Nephron (organoid): ENCODE measurements around the gene FAM120B.

ENCODE experiments used
- H3K27ac Mint-ChIP-seq, 3 experiments: 2 replicates each; pipeline ENCODE4 v1.8.0; 2020; ENCODE audit warnings: mixed read lengths in 3 of 3, mild to moderate bottlenecking in 2 of 3, moderate library complexity in 1 of 3
- H3K27me3 Mint-ChIP-seq: 2 replicates; pipeline ENCODE4 v1.8.0; 2021; ENCODE audit warnings: low read depth, mild to moderate bottlenecking, moderate library complexity, mixed read lengths
- H3K36me3 Mint-ChIP-seq: 2 replicates; pipeline ENCODE4 v1.8.0; 2020; ENCODE audit warnings: low read depth, mixed read lengths
- H3K4me1 Mint-ChIP-seq: 2 replicates; pipeline ENCODE4 v1.8.0; 2020; ENCODE audit warnings: mixed read lengths
- H3K4me3 Mint-ChIP-seq, 3 experiments: 2 replicates each; pipeline ENCODE4 v1.8.0; 2020; ENCODE audit warnings: mild to moderate bottlenecking in 3 of 3, mixed read lengths in 3 of 3, moderate library complexity in 2 of 3
- H3K9me3 Mint-ChIP-seq: 2 replicates; pipeline ENCODE4 v1.8.0; 2020; ENCODE audit warnings: mixed read lengths
- TF ChIP-seq, protein P1 (sequence below), 3 experiments: fragments of 200-600 bp; sonication (generic); IDR thresholded peaks; one replicate each; pipeline ENCODE4 v1.5.0; 2021; ENCODE audit warnings: antibody characterized with exemption in 3 of 3; ENCODE audit not compliant: unreplicated experiment in 3 of 3

The FAM120B gene

DNA sequence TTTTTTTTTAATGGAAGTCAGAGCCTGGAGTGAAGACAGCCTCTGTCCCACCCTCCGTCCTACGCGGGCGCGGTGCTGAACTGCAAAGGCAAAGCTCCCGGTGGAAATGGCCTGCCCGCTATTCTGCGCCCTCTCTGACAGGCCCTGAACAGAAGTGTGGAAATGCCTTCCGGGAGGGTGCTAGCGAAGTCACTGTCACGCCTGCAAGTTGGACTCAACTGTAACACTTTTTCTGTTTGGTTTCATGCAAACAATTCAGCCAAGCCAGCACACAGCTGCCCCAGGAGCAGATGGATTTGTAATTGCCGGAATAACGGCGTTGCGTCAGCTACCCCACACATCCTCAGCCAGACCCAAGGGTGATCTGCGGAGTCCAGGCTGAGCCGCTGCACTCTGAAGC is 138.9 kb downstream of the FAM120B start:
- TF ChIP-seq, protein P1, sequence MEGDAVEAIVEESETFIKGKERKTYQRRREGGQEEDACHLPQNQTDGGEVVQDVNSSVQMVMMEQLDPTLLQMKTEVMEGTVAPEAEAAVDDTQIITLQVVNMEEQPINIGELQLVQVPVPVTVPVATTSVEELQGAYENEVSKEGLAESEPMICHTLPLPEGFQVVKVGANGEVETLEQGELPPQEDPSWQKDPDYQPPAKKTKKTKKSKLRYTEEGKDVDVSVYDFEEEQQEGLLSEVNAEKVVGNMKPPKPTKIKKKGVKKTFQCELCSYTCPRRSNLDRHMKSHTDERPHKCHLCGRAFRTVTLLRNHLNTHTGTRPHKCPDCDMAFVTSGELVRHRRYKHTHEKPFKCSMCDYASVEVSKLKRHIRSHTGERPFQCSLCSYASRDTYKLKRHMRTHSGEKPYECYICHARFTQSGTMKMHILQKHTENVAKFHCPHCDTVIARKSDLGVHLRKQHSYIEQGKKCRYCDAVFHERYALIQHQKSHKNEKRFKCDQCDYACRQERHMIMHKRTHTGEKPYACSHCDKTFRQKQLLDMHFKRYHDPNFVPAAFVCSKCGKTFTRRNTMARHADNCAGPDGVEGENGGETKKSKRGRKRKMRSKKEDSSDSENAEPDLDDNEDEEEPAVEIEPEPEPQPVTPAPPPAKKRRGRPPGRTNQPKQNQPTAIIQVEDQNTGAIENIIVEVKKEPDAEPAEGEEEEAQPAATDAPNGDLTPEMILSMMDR (IDR thresholded peaks at IDR 0.05; ENCODE audit: unreplicated experiment in 3 of 3) = no peak
- Mint-ChIP-seq H3K27ac (no peak overlapping the region), H3K4me1 (peaks cover 21% of the 10 kb centered on the region), H3K36me3 (no peaks in the 10 kb centered on the region), H3K27me3 (peaks cover 25% of the 10 kb centered on the region), H3K9me3 (no peaks in the 10 kb centered on the region), H3K4me3 (no peak overlapping the region)

DNA sequence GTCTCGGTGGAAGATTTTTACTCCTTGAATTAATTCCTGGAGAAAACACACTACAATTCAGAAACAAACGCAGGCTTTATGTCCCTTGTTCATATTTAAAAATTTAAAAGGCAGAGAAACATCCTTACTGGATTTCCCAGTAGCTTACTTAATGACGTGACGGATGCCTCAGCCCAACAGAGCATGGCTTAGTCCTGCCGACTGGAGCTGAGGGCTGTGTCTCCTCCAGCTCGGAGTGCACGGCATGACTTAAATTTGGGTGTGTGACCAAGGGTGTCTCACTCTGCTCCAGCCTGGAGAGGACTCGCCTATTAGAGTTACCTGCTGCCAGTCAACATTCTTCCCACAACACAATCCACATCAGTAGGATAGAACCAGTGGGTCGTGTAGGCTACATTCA is 139.4 kb downstream of the FAM120B start:
- no peak overlapping the region for H3K4me3 Mint-ChIP-seq
- no peaks in the 10 kb centered on the region for H3K9me3 Mint-ChIP-seq
- H3K4me1 Mint-ChIP-seq = peaks cover 23% of the 10 kb centered on the region
- H3K27me3 Mint-ChIP-seq = peaks cover 25% of the 10 kb centered on the region
- TF ChIP-seq, protein P1 (IDR thresholded peaks at IDR 0.05; ENCODE audit: unreplicated experiment in 3 of 3) = no peak
- H3K36me3 Mint-ChIP-seq = no peaks in the 10 kb centered on the region
- no peak overlapping the region for H3K27ac Mint-ChIP-seq

DNA sequence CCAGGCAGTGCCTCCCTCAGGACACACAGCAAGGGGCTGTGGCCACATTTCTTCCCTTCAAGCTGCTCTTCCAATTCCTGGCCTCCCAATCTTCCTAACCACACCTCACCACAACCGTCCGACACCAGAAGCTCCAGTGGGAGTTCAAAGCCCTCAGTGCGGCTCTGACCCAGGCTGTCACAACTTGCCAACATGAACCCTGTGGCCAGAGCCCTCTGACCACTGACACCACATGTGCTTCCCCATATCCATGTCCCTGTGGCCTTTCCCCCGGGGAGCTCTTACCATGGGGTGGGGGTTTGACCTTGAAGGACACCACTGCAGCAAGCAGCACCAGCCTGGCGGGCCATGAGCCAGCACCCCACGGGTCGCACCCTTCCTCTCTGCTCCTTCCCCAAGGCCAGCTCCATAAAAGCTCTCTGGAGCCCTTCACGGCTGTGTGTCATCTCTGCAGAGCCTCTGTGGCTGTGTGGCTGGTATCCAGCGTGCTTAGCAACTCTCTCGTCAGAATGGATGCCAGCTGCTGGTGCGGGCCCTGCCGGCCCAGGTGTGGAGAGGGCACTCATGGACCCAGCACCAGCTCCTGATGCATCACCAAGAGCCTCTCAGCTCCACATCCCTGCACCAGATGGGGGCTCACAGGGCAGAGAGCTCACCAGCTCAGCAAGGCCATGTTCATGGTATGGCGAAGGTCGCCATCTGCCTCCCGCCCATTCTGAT is 140.4 kb downstream of the FAM120B start:
- Mint-ChIP-seq H3K36me3 (no peaks in the 10 kb centered on the region), H3K4me1 (peaks cover 25% of the 10 kb centered on the region), H3K9me3 (no peaks in the 10 kb centered on the region), H3K27ac (no peak overlapping the region), H3K27me3 (peaks cover 25% of the 10 kb centered on the region), H3K4me3 (no peak overlapping the region)
- TF ChIP-seq, protein P1 (IDR thresholded peaks at IDR 0.05; ENCODE audit: unreplicated experiment in 3 of 3) = no peak

DNA sequence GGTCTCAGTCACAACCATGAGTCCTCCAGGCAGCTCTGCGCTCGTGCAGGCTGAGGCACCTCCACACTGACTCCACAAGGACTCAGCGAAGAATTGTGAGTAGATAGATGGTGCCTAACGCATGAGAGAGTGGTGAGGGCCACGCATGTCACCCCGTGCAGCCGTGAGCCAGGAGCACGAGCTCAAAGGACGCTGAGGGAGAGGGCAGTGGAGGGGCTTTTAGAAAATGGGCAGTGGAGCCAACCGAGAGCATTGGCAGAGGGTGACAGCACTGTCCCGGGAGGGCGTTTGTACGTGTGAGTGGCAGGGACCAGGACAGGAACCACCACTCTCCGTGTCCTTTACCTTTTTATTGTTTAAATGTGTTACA is 141.0 kb downstream of the FAM120B start:
- Mint-ChIP-seq H3K27me3 (peaks cover 25% of the 10 kb centered on the region), H3K36me3 (no peaks in the 10 kb centered on the region), H3K27ac (no peak overlapping the region), H3K4me3 (no peak overlapping the region), H3K9me3 (no peaks in the 10 kb centered on the region), H3K4me1 (peaks cover 25% of the 10 kb centered on the region)
- TF ChIP-seq, protein P1 (IDR thresholded peaks at IDR 0.05; ENCODE audit: unreplicated experiment in 3 of 3) = no peak

DNA sequence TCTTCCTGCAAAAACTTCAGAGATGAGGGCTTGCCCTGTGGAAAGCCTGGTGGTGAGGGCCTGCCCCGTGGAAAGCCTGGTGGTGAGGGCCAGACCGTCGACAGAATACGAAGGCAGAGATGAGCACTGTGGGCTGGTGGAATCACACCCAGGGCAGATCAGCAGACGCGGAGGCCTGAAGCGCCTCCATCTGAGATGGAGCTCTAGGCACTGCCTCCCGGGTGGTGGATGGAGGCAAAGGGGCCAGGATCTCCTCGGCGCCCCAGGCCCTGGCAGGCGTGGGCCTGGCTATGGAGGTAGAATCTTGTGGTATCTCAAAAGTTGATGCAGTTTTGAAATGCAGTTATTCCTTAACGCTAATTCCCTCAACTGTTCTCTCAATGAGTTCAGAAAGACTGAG is 141.8 kb downstream of the FAM120B start:
- Mint-ChIP-seq H3K27me3 (peaks cover 27% of the 10 kb centered on the region), H3K36me3 (no peaks in the 10 kb centered on the region), H3K4me1 (peaks cover 25% of the 10 kb centered on the region), H3K4me3 (no peak overlapping the region), H3K9me3 (no peaks in the 10 kb centered on the region), H3K27ac (no peak overlapping the region)
- TF ChIP-seq, protein P1 (IDR thresholded peaks at IDR 0.05; ENCODE audit: unreplicated experiment in 3 of 3) = no peak
